H1 (cell line): ENCODE results near the gene RAB4B. TPM values are rescaled to one million over a fixed set of nuclear protein-coding genes. Genes with fewer than 3 reads are reported as not detected.

Source experiments
- CTBP2 ChIP-seq: IDR thresholded peaks from 2 replicates; pipeline ENCODE4 v1.7.0; 2011; ENCODE audit warnings: borderline replicate concordance, mild to moderate bottlenecking, moderate library complexity, mixed read lengths, low read length; ENCODE audit not compliant: insufficient read depth, insufficient read length
- EP300 ChIP-seq, 2 experiments: IDR thresholded peaks; 1 replicate in 1 of 2; 2 replicates in 1 of 2; pipeline ENCODE4 v1.6.1; 2011 to 2012; ENCODE audit warnings: low read depth in 2 of 2, low read length in 2 of 2, mild to moderate bottlenecking in 2 of 2, borderline replicate concordance in 1 of 2, inconsistent platforms in 1 of 2, moderate library complexity in 1 of 2
- GABPA ChIP-seq: IDR thresholded peaks from 2 replicates; pipeline ENCODE4 v1.6.1; 2011; ENCODE audit warnings: mild to moderate bottlenecking, low read length, moderate library complexity, borderline replicate concordance; ENCODE audit not compliant: insufficient read depth
- GTF2F1 ChIP-seq: IDR thresholded peaks from 2 replicates; pipeline ENCODE4 v1.6.1; 2012; ENCODE audit warnings: low read depth, low read length, improper control_type of control experiment, borderline replicate concordance
- JUND ChIP-seq: IDR thresholded peaks from 2 replicates; pipeline ENCODE4 v1.6.1; 2011; ENCODE audit warnings: mild to moderate bottlenecking, improper control_type of control experiment, low read length
- NANOG ChIP-seq: IDR thresholded peaks from 2 replicates; pipeline ENCODE4 v1.6.1; 2011; ENCODE audit warnings: low read length, low read depth, mild to moderate bottlenecking, inconsistent platforms; ENCODE audit not compliant: insufficient read depth, poor library complexity, severe bottlenecking
- NRF1 ChIP-seq: IDR thresholded peaks from 2 replicates; pipeline ENCODE4 v1.6.1; 2011; ENCODE audit warnings: mild to moderate bottlenecking, low read depth, low read length, improper control_type of control experiment
- POU5F1 ChIP-seq: IDR thresholded peaks from 2 replicates; pipeline ENCODE4 v1.6.1; 2011; ENCODE audit warnings: low read depth, mild to moderate bottlenecking, low read length, moderate library complexity
- RFX5 ChIP-seq: IDR thresholded peaks from 2 replicates; pipeline ENCODE4 v1.6.1; 2011; ENCODE audit warnings: low read depth, low read length, improper control_type of control experiment, borderline replicate concordance
- SIX5 ChIP-seq: IDR thresholded peaks from 2 replicates; pipeline ENCODE4 v1.6.1; 2011; ENCODE audit warnings: mild to moderate bottlenecking, low read depth, low read length
- SP4 ChIP-seq: IDR thresholded peaks from 2 replicates; pipeline ENCODE4 v1.6.1; 2012; ENCODE audit warnings: low read length, inconsistent platforms
- TBP ChIP-seq: IDR thresholded peaks from 2 replicates; pipeline ENCODE4 v1.6.1; 2011; ENCODE audit warnings: low read depth, low read length, improper control_type of control experiment
- polyA plus RNA-seq, 7 experiments: library from polyadenylated mRNA; depleted of rRNA in 3 of 7; stranded (reverse) in 5 of 7; unstranded in 2 of 7; fragments of >200 nt in 5 of 7; fragments of 200-250 nt in 2 of 7; gene quantifications; 1 replicate in 5 of 7; 2 replicates in 1 of 7; 4 replicates in 1 of 7; pipeline versions ENCODE4 v1.2.1 to v1.2.3, GENCODE V29; 2011 to 2013; ENCODE audit warnings: missing spikeins in 2 of 7, mixed read lengths in 2 of 7
- total RNA-seq: library from RNA; stranded (reverse); fragmentation: NEBNext Ultra II Directional; extraction: Animal tissue kit (Norgen Biotek cat#: 25700); gene quantifications from 2 replicates; pipeline ENCODE4 v1.2.1, GENCODE V29; 2021
- TF ChIP-seq, protein P1 (sequence below), 3 experiments: IDR thresholded peaks; 1 replicate in 2 of 3; 2 replicates in 1 of 3; pipeline versions ENCODE4 v1.5.1 to v1.6.1; 2011; ENCODE audit warnings: low read length in 3 of 3, mild to moderate bottlenecking in 3 of 3, inconsistent platforms in 2 of 3, low read depth in 1 of 3, moderate library complexity in 1 of 3; ENCODE audit not compliant: insufficient read depth in 1 of 3; ENCODE audit errors: control extremely low read depth in 1 of 3
- TF ChIP-seq, protein P2 (sequence below): IDR thresholded peaks from 2 replicates; pipeline ENCODE4 v1.6.1; 2012; ENCODE audit warnings: low read length, inconsistent platforms

RAB4B gene
- total and polyA plus RNA-seq, 2 of the 8 experiments (the other 6 are each of a cell fraction or from before 2014, with no cell fraction given): 15.9 to 28.6 TPM

DNA sequence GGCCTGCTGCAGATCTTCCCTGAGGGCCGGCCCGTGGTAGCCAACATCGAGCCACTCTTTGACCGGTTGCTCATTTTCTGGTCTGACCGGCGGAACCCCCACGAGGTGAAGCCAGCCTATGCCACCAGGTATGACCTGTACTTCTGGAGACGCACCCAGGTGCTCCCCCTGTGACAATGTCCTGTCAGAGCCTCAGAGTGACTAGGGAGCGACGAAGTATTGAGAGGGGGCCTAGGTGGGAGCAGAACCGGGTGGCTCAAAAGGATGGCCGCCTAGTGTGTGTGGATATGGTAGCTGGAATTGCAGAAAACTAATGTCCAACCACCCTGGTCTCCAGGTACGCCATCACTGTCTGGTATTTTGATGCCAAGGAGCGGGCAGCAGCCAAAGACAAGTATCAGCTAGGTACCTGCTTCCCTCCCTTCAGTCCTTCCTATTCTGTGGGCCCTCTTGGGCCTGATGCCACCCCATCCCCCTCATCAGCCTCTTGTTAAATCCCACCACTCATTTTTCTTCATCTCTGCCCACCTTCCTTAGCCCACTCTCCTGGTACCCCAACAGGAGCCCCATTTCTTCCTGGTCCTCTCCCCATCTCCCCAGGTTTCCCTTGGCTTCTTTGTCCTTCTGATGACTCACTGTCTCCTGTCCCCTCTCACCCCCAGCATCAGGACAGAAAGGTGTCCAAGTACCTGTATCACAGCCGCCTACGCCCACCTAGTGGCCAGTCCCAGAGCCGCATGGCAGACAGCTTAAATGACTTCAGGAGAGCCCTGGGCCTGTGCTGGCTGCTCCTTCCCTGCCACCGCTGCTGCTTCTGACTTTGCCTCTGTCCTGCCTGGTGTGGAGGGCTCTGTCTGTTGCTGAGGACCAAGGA is 29.3 kb downstream of the RAB4B start (continued):
- TF ChIP-seq NANOG (no peak), SIX5 (no peak), JUND (peak; percentile 77), EP300 (IDR thresholded peaks at IDR 0.05; ENCODE audit: borderline replicate concordance in 1 of 2, low read depth in 2 of 2, low read length in 2 of 2) (no peak), GABPA (no peak), POU5F1 (no peak), CTBP2 (no peak), NRF1 (no peak), TBP (no peak), RFX5 (no peak), GTF2F1 (no peak), SP4 (no peak)
- TF ChIP-seq, protein P1, sequence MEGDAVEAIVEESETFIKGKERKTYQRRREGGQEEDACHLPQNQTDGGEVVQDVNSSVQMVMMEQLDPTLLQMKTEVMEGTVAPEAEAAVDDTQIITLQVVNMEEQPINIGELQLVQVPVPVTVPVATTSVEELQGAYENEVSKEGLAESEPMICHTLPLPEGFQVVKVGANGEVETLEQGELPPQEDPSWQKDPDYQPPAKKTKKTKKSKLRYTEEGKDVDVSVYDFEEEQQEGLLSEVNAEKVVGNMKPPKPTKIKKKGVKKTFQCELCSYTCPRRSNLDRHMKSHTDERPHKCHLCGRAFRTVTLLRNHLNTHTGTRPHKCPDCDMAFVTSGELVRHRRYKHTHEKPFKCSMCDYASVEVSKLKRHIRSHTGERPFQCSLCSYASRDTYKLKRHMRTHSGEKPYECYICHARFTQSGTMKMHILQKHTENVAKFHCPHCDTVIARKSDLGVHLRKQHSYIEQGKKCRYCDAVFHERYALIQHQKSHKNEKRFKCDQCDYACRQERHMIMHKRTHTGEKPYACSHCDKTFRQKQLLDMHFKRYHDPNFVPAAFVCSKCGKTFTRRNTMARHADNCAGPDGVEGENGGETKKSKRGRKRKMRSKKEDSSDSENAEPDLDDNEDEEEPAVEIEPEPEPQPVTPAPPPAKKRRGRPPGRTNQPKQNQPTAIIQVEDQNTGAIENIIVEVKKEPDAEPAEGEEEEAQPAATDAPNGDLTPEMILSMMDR (IDR thresholded peaks at IDR 0.05; ENCODE audit: control extremely low read depth in 1 of 3, insufficient read depth in 1 of 3, low read depth in 1 of 3, low read length in 3 of 3): peak; percentile 61 to 68 (median 68)
- TF ChIP-seq, protein P2, sequence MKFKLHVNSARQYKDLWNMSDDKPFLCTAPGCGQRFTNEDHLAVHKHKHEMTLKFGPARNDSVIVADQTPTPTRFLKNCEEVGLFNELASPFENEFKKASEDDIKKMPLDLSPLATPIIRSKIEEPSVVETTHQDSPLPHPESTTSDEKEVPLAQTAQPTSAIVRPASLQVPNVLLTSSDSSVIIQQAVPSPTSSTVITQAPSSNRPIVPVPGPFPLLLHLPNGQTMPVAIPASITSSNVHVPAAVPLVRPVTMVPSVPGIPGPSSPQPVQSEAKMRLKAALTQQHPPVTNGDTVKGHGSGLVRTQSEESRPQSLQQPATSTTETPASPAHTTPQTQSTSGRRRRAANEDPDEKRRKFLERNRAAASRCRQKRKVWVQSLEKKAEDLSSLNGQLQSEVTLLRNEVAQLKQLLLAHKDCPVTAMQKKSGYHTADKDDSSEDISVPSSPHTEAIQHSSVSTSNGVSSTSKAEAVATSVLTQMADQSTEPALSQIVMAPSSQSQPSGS: no peak
- TF ChIP-seq, all 59 proteins: peak for 3
